Endodermal cell (in vitro differentiated cells): ENCODE measurements around the gene ITCH. TPM values are rescaled to one million over a fixed set of nuclear protein-coding genes. Genes with fewer than 3 reads are reported as not detected.
"Not testable (repeated sequence)": the region's sequence is repeated elsewhere in the genome, so short reads cannot be mapped to it uniquely, and the experiment has no call there.

Experiments
- DNase-seq: peaks from one replicate; pipeline ENCODE4 v3.0.0-alpha.2; 2017
- H3K27ac ChIP-seq: 2 replicates; pipeline ENCODE4 v1.5.1; 2013; ENCODE audit warnings: mild to moderate bottlenecking, low read depth, low read length, moderate library complexity
- H3K27me3 ChIP-seq: 2 replicates; pipeline ENCODE4 v1.6.1; 2013; ENCODE audit warnings: mild to moderate bottlenecking, low read length, moderate library complexity; ENCODE audit not compliant: insufficient read depth, control insufficient read depth, poor library complexity, severe bottlenecking
- H3K36me3 ChIP-seq: 2 replicates; pipeline ENCODE4 v1.7.0; 2013; ENCODE audit warnings: mild to moderate bottlenecking, low read length, moderate library complexity; ENCODE audit not compliant: control insufficient read depth, insufficient read depth
- H3K4me1 ChIP-seq: one replicate; pipeline ENCODE4 v1.7.0; 2013; ENCODE audit warnings: low read length; ENCODE audit not compliant: control insufficient read depth, insufficient read depth
- H3K4me3 ChIP-seq: 2 replicates; pipeline ENCODE4 v1.5.1; 2013; ENCODE audit warnings: mild to moderate bottlenecking, low read length, moderate library complexity
- H3K9ac ChIP-seq: 2 replicates; pipeline ENCODE4 v1.6.1; 2013; ENCODE audit warnings: mild to moderate bottlenecking, low read length, moderate library complexity; ENCODE audit not compliant: poor library complexity, severe bottlenecking; ENCODE audit errors: extremely low read depth
- H3K9me3 ChIP-seq: 2 replicates; pipeline ENCODE4 v1.6.1; 2013; ENCODE audit warnings: mild to moderate bottlenecking, low read length, moderate library complexity; ENCODE audit not compliant: control insufficient read depth
- H3K27ac Mint-ChIP-seq: 2 replicates; pipeline ENCODE4 v1.8.0; 2020; ENCODE audit warnings: mixed read lengths
- H3K27me3 Mint-ChIP-seq: 2 replicates; pipeline ENCODE4 v1.8.0; 2021; ENCODE audit warnings: mild to moderate bottlenecking, mixed read lengths; ENCODE audit not compliant: insufficient read depth
- H3K36me3 Mint-ChIP-seq: 2 replicates; pipeline ENCODE4 v1.8.0; 2020; ENCODE audit warnings: low read depth, mixed read lengths
- H3K4me1 Mint-ChIP-seq: 2 replicates; pipeline ENCODE4 v1.8.0; 2020; ENCODE audit warnings: mixed read lengths
- H3K4me3 Mint-ChIP-seq: 2 replicates; pipeline ENCODE4 v1.8.0; 2020; ENCODE audit warnings: mild to moderate bottlenecking, moderate library complexity, mixed read lengths
- H3K9me3 Mint-ChIP-seq: 2 replicates; pipeline ENCODE4 v1.8.0; 2020; ENCODE audit warnings: mild to moderate bottlenecking, mixed read lengths
- CTCF ChIP-seq: fragments of 200-600 bp; sonication (generic); conservative IDR thresholded peaks from 2 replicates; pipeline ENCODE4 v1.5.0; 2021; ENCODE audit warnings: antibody characterized with exemption, mild to moderate bottlenecking
- WGBS, 2 experiments: methylation state at CpG; one replicate each; pipeline versions ENCODE4 v1.1.5 to v1.1.7; 2013; ENCODE audit warnings: missing lambda C conversion rate in 2 of 2, mixed read lengths in 1 of 2; ENCODE audit not compliant: insufficient coverage in 1 of 2, insufficient read length in 1 of 2; 5-methylcytosine and 5-hydroxymethylcytosine counted together
- total RNA-seq, 2 donors: library from RNA; stranded (reverse); fragmentation: NEBNext Ultra II Directional in 1 of 2; extraction: Animal tissue kit (Norgen Biotek cat#: 25700) in 1 of 2; gene quantifications; 2 replicates in 1 of 2; 3 replicates in 1 of 2; pipeline ENCODE4 v1.2.1, GENCODE V29; 2021

The ITCH gene
- total RNA-seq, 2 donors from 2014 or later: 65.1 to 84.4 TPM

- H3K36me3 ChIP-seq: peaks cover 70% of the 10 kb centered on the region
- WGBS, 2 experiments: 97% methylated on average over 8 to 9 of the region's 9 CpGs
- no peaks in the 10 kb centered on the region for H3K27me3 Mint-ChIP-seq
Observed at GRCh38 chr20:34407962-34408474, 44.9 kb downstream of the ITCH start.

GRCh38 chr20:34410336-34410735, 47.3 kb downstream of the ITCH start:
- H3K27ac ChIP-seq: no peak overlapping the region
- H3K9ac ChIP-seq: no peak overlapping the region
- peaks cover 77% of the 10 kb centered on the region for H3K36me3 Mint-ChIP-seq
- no peak overlapping the region for H3K4me3 ChIP-seq
- H3K36me3 ChIP-seq: peaks cover 78% of the 10 kb centered on the region
- no peak for TF ChIP-seq CTCF
- no peaks in the 10 kb centered on the region for H3K27me3 Mint-ChIP-seq
- peaks cover 2% of the 10 kb centered on the region for H3K4me1 Mint-ChIP-seq
- H3K9me3 ChIP-seq: no peaks in the 10 kb centered on the region
- H3K4me3 Mint-ChIP-seq: no peak overlapping the region
- no peak overlapping the region for H3K27ac Mint-ChIP-seq
- DNase-seq: no peak
- H3K4me1 ChIP-seq: peaks cover 4% of the 10 kb centered on the region
- H3K9me3 Mint-ChIP-seq: no peaks in the 10 kb centered on the region
- 95 to 99% methylated on average over 3 to 6 of the region's 6 CpGs for WGBS, 2 experiments
- no peaks in the 10 kb centered on the region for H3K27me3 ChIP-seq

More at GRCh38 chr20:34407962-34408474, 44.9 kb downstream of the ITCH start:
- Histone ChIP-seq H3K9ac (no peak overlapping the region), H3K4me1 (peaks cover 4% of the 10 kb centered on the region), H3K4me3 (no peak overlapping the region), H3K27me3 (no peaks in the 10 kb centered on the region), H3K27ac (no peak overlapping the region), H3K9me3 (no peaks in the 10 kb centered on the region)
- no peak for DNase-seq
- Mint-ChIP-seq H3K27ac (no peak overlapping the region), H3K4me1 (peaks cover 2% of the 10 kb centered on the region), H3K36me3 (peaks cover 63% of the 10 kb centered on the region), H3K9me3 (no peaks in the 10 kb centered on the region), H3K4me3 (no peak overlapping the region)
- no peak for TF ChIP-seq CTCF

GRCh38 chr20:34412453-34412852, 49.4 kb downstream of the ITCH start:
- Histone ChIP-seq H3K27me3 (no peaks in the 10 kb centered on the region), H3K9me3 (no peaks in the 10 kb centered on the region), H3K4me3 (no peak overlapping the region), H3K9ac (no peak overlapping the region), H3K27ac (no peak overlapping the region), H3K36me3 (peaks cover 88% of the 10 kb centered on the region), H3K4me1 (peaks cover 4% of the 10 kb centered on the region)
- no peak for TF ChIP-seq CTCF
- H3K4me3 Mint-ChIP-seq: no peak overlapping the region
- H3K4me1 Mint-ChIP-seq: peaks cover 1% of the 10 kb centered on the region
- H3K36me3 Mint-ChIP-seq: peaks cover 87% of the 10 kb centered on the region
- no peak overlapping the region for H3K27ac Mint-ChIP-seq
- WGBS, 2 experiments: 96% methylated on average over 3 of the region's 3 CpGs; no CpG with 5 or more reads in 1 of the 2 experiments
- H3K9me3 Mint-ChIP-seq: no peaks in the 10 kb centered on the region
- no peak for DNase-seq
- no peaks in the 10 kb centered on the region for H3K27me3 Mint-ChIP-seq

- not testable (repeated sequence) for H3K9me3 ChIP-seq, H3K27me3 Mint-ChIP-seq, H3K27ac ChIP-seq, H3K4me1 Mint-ChIP-seq, H3K9me3 Mint-ChIP-seq, H3K4me3 Mint-ChIP-seq, H3K27me3 ChIP-seq, H3K9ac ChIP-seq, H3K4me1 ChIP-seq, DNase-seq, H3K4me3 ChIP-seq, H3K27ac Mint-ChIP-seq
- WGBS, 2 experiments: 90 to 94% methylated on average over 3 to 10 of the region's 10 CpGs
- H3K36me3 ChIP-seq: peaks cover 89% of the 10 kb centered on the region
- peaks cover 87% of the 10 kb centered on the region for H3K36me3 Mint-ChIP-seq
Observed at GRCh38 chr20:34414525-34414924, 51.5 kb downstream of the ITCH start.
